CD4-positive, CD25-positive, alpha-beta regulatory T cell (primary cell): ENCODE results near the gene ADD1. TPM values are rescaled to one million over a fixed set of nuclear protein-coding genes. Genes with fewer than 3 reads are reported as not detected.

Source experiments
- ATAC-seq, 2 donors: fragments of 150-1000 bp; cut with Tn5 transposase; one replicate each; pipeline ENCODE4 v1.10.0; 2021; ENCODE audit warnings: low read depth in 2 of 2, moderate number of reproducible peaks in 2 of 2, moderate library complexity in 1 of 2
- DNase-seq, 3 donors: peaks; one replicate each; pipeline versions ENCODE4 v3.0.0 to v3.0.0-alpha.2; 2012 to 2022; ENCODE audit warnings: mixed read lengths in 1 of 3
- H3K27ac ChIP-seq: one replicate; pipeline ENCODE4 v1.7.0; 2013; ENCODE audit warnings: mild to moderate bottlenecking, low read length; ENCODE audit not compliant: insufficient read depth, poor library complexity, severe bottlenecking
- H3K27me3 ChIP-seq: one replicate; pipeline ENCODE4 v1.7.0; 2013; ENCODE audit warnings: low read length; ENCODE audit not compliant: control insufficient read depth, insufficient read depth
- H3K36me3 ChIP-seq: one replicate; pipeline ENCODE4 v1.7.0; 2013; ENCODE audit warnings: mild to moderate bottlenecking, low read length, moderate library complexity; ENCODE audit not compliant: control insufficient read depth, insufficient read depth
- H3K4me1 ChIP-seq: 2 replicates; pipeline ENCODE4 v1.7.0; 2013; ENCODE audit warnings: mild to moderate bottlenecking, low read length; ENCODE audit not compliant: insufficient read depth, control insufficient read depth, poor library complexity, severe bottlenecking
- H3K4me3 ChIP-seq: one replicate; pipeline ENCODE4 v1.7.0; 2013; ENCODE audit warnings: low read depth, mild to moderate bottlenecking, low read length, moderate library complexity
- H3K9me3 ChIP-seq, 2 experiments: 1 replicate in 1 of 2; 2 replicates in 1 of 2; pipeline ENCODE4 v1.7.0; 2013; ENCODE audit warnings: low read length in 2 of 2, mild to moderate bottlenecking in 1 of 2, moderate library complexity in 1 of 2; ENCODE audit not compliant: control insufficient read depth in 2 of 2
- H3K27ac Mint-ChIP-seq, 3 donors: one replicate each; pipeline ENCODE4 v1.8.0; 2020 to 2022; ENCODE audit warnings: mild to moderate bottlenecking in 3 of 3, mixed read lengths in 3 of 3, moderate library complexity in 2 of 3
- H3K27me3 Mint-ChIP-seq: one replicate; pipeline ENCODE4 v1.8.0; 2022; ENCODE audit warnings: mild to moderate bottlenecking, mixed read lengths
- H3K36me3 Mint-ChIP-seq: one replicate; pipeline ENCODE4 v1.8.0; 2020; ENCODE audit warnings: mixed read lengths
- H3K4me1 Mint-ChIP-seq, 4 donors: one replicate each; pipeline ENCODE4 v1.8.0; 2020 to 2022; ENCODE audit warnings: mixed read lengths in 4 of 4, mild to moderate bottlenecking in 1 of 4
- H3K4me3 Mint-ChIP-seq, 4 donors: one replicate each; pipeline ENCODE4 v1.8.0; 2020 to 2022; ENCODE audit warnings: mild to moderate bottlenecking in 4 of 4, mixed read lengths in 4 of 4, moderate library complexity in 3 of 4
- H3K9me3 Mint-ChIP-seq, 7 donors: one replicate each; pipeline ENCODE4 v1.8.0; 2020 to 2022; ENCODE audit warnings: mixed read lengths in 7 of 7, mild to moderate bottlenecking in 3 of 7, moderate library complexity in 2 of 7
- polyA plus RNA-seq, 4 donors: library from polyadenylated mRNA; unstranded; fragments of 300-500 nt; fragmentation: Illumina TruSeq; gene quantifications; one replicate each; pipeline ENCODE4 v1.2.3, GENCODE V29; 2021
- total RNA-seq: library from RNA; stranded (reverse); gene quantifications from one replicate; pipeline ENCODE4 v1.2.3, GENCODE V29; 2022

ADD1 gene
- total and polyA plus RNA-seq, 5 donors from 2014 or later, result 142 to 242 (median 146) TPM

- Mint-ChIP-seq H3K4me1 (peaks cover 20 to 71% (median 54%) of the 10 kb centered on the region in 4 donors), H3K36me3 (peaks cover 32% of the 10 kb centered on the region), H3K27ac (peak overlapping the region in 1 of 3 donors; percentile 64), H3K9me3 (no peaks in the 10 kb centered on the region), H3K27me3 (no peaks in the 10 kb centered on the region), H3K4me3 (no peak overlapping the region)
- Histone ChIP-seq H3K27me3 (no peaks in the 10 kb centered on the region), H3K4me3 (no peak overlapping the region), H3K27ac (no peak overlapping the region), H3K4me1 (peaks cover 21% of the 10 kb centered on the region), H3K9me3 (no peaks in the 10 kb centered on the region), H3K36me3 (peaks cover 31% of the 10 kb centered on the region)
- ATAC-seq (no peak), DNase-seq (no peak)
Measured at GRCh38 chr4:2874861-2875260, 31.2 kb downstream of the ADD1 start.

DNA sequence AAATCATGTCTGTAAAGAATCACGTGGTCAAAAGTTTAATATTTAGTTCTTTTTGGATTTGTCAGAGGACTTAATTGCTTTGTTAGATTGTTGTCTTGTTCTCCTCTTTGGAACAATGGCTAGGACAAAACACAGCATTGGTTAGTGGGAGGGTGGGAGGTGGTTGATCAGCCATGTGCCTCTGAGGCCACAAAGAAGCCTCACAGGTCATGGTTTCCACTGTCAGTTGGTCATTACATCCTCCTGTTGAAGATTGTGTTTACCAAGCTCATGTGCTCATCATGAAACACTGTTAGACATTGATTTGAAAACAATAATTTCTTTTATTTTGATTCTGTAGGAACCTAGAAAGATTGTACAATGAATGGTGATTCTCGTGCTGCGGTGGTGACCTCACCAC is 31.9 kb downstream of the ADD1 start:
- Mint-ChIP-seq H3K27me3 (no peaks in the 10 kb centered on the region), H3K4me3 (no peak overlapping the region), H3K4me1 (peaks cover 23 to 66% (median 49%) of the 10 kb centered on the region in 4 donors), H3K27ac (peak overlapping the region in 2 of 3 donors; percentile 78 to 80), H3K36me3 (peaks cover 36% of the 10 kb centered on the region), H3K9me3 (no peaks in the 10 kb centered on the region)
- peaks cover 21% of the 10 kb centered on the region for H3K4me1 ChIP-seq
- H3K9me3 ChIP-seq, result no peaks in the 10 kb centered on the region
- no peak overlapping the region for H3K27ac ChIP-seq
- H3K27me3 ChIP-seq, result no peaks in the 10 kb centered on the region
- no peak for ATAC-seq
- no peak for DNase-seq
- peaks cover 36% of the 10 kb centered on the region for H3K36me3 ChIP-seq
- no peak overlapping the region for H3K4me3 ChIP-seq

GRCh38 chr4:2878346-2878745 is 34.7 kb downstream of the ADD1 start:
- DNase-seq (no peak), ATAC-seq (no peak)
- Histone ChIP-seq H3K36me3 (peaks cover 57% of the 10 kb centered on the region), H3K4me1 (peaks cover 10% of the 10 kb centered on the region), H3K4me3 (no peak overlapping the region), H3K27me3 (no peaks in the 10 kb centered on the region), H3K27ac (no peak overlapping the region), H3K9me3 (no peaks in the 10 kb centered on the region)
- H3K27ac Mint-ChIP-seq, result peak overlapping the region; percentile 15 to 81 (median 55)
- peaks cover 18 to 46% (median 31%) of the 10 kb centered on the region in 4 donors for H3K4me1 Mint-ChIP-seq
- no peaks in the 10 kb centered on the region for H3K27me3 Mint-ChIP-seq
- peaks cover 36% of the 10 kb centered on the region for H3K36me3 Mint-ChIP-seq
- no peak overlapping the region for H3K4me3 Mint-ChIP-seq
- no peaks in the 10 kb centered on the region for H3K9me3 Mint-ChIP-seq

DNA sequence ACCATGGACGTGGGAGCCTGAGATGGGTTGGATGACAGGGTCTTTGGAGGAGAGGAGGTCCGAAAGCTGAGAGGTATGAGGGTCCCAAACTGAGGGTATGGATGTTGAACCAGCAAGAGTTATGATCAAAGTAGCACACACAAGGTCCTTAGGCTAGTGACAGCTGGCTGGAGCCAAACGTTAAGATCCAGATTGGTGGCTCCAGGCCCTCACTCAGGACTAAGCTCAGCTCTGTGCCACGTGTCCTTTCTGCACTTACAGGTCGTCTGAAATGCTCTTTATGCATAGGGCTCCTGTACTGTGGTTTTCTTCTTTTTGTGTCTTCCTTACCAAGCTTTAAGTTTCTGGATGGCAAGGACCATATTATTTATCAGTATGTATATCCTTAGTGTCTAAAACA is 35.4 kb downstream of the ADD1 start:
- H3K9me3 ChIP-seq, result no peaks in the 10 kb centered on the region
- DNase-seq (no peak), ATAC-seq (no peak)
- peaks cover 18 to 43% (median 29%) of the 10 kb centered on the region in 4 donors for H3K4me1 Mint-ChIP-seq
- H3K36me3 Mint-ChIP-seq, result peaks cover 36% of the 10 kb centered on the region
- peak overlapping the region; percentile 2 to 81 (median 55) for H3K27ac Mint-ChIP-seq
- H3K36me3 ChIP-seq, result peaks cover 64% of the 10 kb centered on the region
- H3K9me3 Mint-ChIP-seq, result no peaks in the 10 kb centered on the region
- H3K4me3 Mint-ChIP-seq, result no peak overlapping the region
- no peak overlapping the region for H3K4me3 ChIP-seq
- H3K27me3 ChIP-seq, result no peaks in the 10 kb centered on the region
- peaks cover 7% of the 10 kb centered on the region for H3K4me1 ChIP-seq
- no peak overlapping the region for H3K27ac ChIP-seq
- H3K27me3 Mint-ChIP-seq, result no peaks in the 10 kb centered on the region

- H3K27me3 Mint-ChIP-seq, result no peaks in the 10 kb centered on the region
- H3K4me3 Mint-ChIP-seq, result no peak overlapping the region
- peaks cover 43% of the 10 kb centered on the region for H3K36me3 Mint-ChIP-seq
- Histone ChIP-seq H3K9me3 (no peaks in the 10 kb centered on the region), H3K4me3 (no peak overlapping the region), H3K4me1 (peaks cover 4% of the 10 kb centered on the region), H3K36me3 (peaks cover 80% of the 10 kb centered on the region), H3K27ac (no peak overlapping the region), H3K27me3 (no peaks in the 10 kb centered on the region)
- no peak for ATAC-seq
- no peaks in the 10 kb centered on the region for H3K9me3 Mint-ChIP-seq
- peak overlapping the region in 1 of 3 donors; percentile 90 for H3K27ac Mint-ChIP-seq
- DNase-seq, result no peak
- H3K4me1 Mint-ChIP-seq, result peaks cover 10 to 29% (median 25%) of the 10 kb centered on the region in 4 donors
Measured at GRCh38 chr4:2881431-2881830, 37.8 kb downstream of the ADD1 start.

- Mint-ChIP-seq H3K27ac (peak overlapping the region in 1 of 3 donors; percentile 33), H3K27me3 (no peaks in the 10 kb centered on the region), H3K9me3 (no peaks in the 10 kb centered on the region), H3K4me1 (peaks cover 10 to 29% (median 21%) of the 10 kb centered on the region in 4 donors), H3K36me3 (peaks cover 47% of the 10 kb centered on the region), H3K4me3 (no peak overlapping the region)
- no peak overlapping the region for H3K27ac ChIP-seq
- H3K4me1 ChIP-seq, result peaks cover 4% of the 10 kb centered on the region
- H3K4me3 ChIP-seq, result no peak overlapping the region
- no peaks in the 10 kb centered on the region for H3K9me3 ChIP-seq
- no peak for ATAC-seq
- H3K36me3 ChIP-seq, result peaks cover 83% of the 10 kb centered on the region
- DNase-seq, result no peak
- no peaks in the 10 kb centered on the region for H3K27me3 ChIP-seq
Measured at GRCh38 chr4:2882341-2882740, 38.7 kb downstream of the ADD1 start.

GRCh38 chr4:2886161-2886560 is 42.5 kb downstream of the ADD1 start:
- peak overlapping the region in 1 of 3 donors; percentile 46 for H3K27ac Mint-ChIP-seq
- no peak for ATAC-seq
- Histone ChIP-seq H3K36me3 (peaks cover 68% of the 10 kb centered on the region), H3K27me3 (no peaks in the 10 kb centered on the region), H3K27ac (no peak overlapping the region), H3K4me3 (no peak overlapping the region), H3K4me1 (no peaks in the 10 kb centered on the region), H3K9me3 (no peaks in the 10 kb centered on the region)
- no peaks in the 10 kb centered on the region for H3K9me3 Mint-ChIP-seq
- H3K36me3 Mint-ChIP-seq, result peaks cover 31% of the 10 kb centered on the region
- H3K27me3 Mint-ChIP-seq, result no peaks in the 10 kb centered on the region
- peaks cover 4 to 15% (median 7%) of the 10 kb centered on the region in 4 donors for H3K4me1 Mint-ChIP-seq
- DNase-seq, result no peak
- no peak overlapping the region for H3K4me3 Mint-ChIP-seq

DNA sequence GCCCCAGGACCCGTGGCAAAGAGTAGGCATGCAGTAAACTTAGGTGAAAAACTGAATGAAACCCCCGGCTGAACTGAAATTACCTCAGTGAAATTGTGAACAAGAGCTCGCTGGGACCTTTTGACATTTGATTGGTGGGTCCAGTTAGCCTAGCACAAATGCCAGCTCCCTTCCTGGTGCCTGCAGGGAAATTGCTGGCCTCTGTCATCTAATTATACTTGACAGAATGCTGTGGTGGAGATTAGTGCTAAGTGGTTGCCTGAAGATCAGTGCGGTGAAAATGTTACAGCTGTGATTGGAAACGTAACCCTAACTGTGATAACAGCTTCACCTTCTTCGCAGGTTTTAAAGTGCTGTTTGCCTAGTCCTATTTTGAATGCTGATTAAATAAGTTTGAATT is 43.0 kb downstream of the ADD1 start:
- Histone ChIP-seq H3K27me3 (no peaks in the 10 kb centered on the region), H3K36me3 (peaks cover 67% of the 10 kb centered on the region), H3K4me1 (no peaks in the 10 kb centered on the region), H3K4me3 (no peak overlapping the region), H3K9me3 (no peaks in the 10 kb centered on the region), H3K27ac (no peak overlapping the region)
- DNase-seq (no peak), ATAC-seq (no peak)
- H3K4me1 Mint-ChIP-seq, result peaks cover 4 to 15% (median 7%) of the 10 kb centered on the region in 4 donors
- no peaks in the 10 kb centered on the region for H3K27me3 Mint-ChIP-seq
- H3K9me3 Mint-ChIP-seq, result no peaks in the 10 kb centered on the region
- H3K27ac Mint-ChIP-seq, result peak overlapping the region in 1 of 3 donors; percentile 20
- H3K36me3 Mint-ChIP-seq, result peaks cover 33% of the 10 kb centered on the region
- no peak overlapping the region for H3K4me3 Mint-ChIP-seq
